GM19438 (cell line): ENCODE measurements around the gene HES7.
"Not testable (repeated sequence)": the region's sequence is repeated elsewhere in the genome, so short reads cannot be mapped to it uniquely, and the experiment has no call there.

Experiments used
- ATAC-seq: cut with Tn5 transposase; IDR thresholded peaks from one replicate; pipeline ENCODE4 v1.9.1; 2021; ENCODE audit warnings: low read depth; ENCODE audit not compliant: unreplicated experiment

Gene HES7

DNA sequence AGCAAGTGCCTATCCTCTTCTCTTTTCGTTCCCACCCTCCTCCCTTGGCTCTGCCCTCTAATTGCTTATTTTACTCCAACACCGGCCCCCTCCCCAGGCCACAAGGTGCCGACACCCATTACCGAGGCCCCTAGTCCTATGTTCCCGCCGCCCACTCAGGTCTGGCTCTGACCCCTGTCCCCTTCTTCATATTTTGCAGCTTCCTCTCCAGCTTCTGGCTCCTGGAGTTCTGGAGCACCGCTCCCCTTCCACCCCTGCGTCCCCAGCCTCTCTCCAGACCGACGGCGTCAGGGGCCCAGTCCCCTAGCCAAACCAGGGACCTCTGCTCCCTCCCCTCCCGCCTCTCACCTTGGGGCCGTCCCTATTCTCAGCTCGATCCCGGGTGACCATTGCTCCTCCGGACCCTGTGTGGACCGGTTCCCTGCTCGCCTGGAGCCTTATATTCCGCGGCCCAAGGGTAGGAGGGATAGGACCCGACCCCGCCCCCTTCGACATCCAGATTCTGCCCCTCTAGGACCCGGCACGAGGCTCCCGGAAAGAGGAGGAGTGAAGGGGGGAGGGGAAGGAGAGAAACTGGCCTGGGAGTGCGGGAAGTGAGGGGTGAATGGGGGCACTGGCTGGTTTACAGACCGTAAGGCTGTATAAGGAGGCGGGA, at the start of gene HES7:
Gene HES7, minus strand, starts transcription at position 412 of the 655 bp plus-strand sequence. Its CDS starts 22 bp downstream, at position 390.
- ATAC-seq = no peak

DNA sequence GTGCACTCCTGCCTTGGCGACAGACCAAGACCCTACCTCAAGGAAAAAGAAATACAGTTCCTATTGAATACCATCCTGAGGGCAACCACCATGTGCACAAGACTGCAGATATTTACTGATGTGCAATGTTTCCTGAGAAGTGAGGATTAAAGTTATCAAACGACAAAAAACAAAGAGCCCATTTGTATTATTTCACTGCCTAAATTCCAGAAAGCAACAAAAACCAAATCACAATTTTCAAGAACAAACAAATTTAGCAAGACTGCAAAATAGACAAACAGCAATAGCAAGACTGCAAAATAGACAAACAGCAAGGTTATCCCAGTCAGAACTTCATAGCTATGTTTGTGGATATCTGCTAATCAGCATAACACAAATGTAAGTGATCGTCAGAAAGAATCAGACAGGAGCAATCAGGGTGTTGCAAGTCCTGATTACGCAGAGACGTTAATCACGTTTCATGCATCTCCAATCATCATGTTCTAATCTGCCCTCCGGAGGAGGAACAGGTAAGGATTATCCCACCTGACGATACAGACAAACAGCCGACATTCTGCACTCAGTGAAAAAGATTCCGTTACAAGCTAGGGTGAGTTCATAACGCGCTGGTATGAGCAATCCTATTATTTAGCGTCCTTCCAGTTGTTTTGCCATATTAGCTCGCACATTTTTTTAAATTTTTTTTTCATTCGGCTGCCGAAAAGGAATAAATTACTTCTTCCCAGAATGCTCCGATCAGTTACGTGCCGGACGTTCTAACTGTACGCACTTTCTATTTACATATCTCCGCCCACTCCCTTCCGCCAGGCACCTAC, 49.4 kb upstream of the HES7 start:
- ATAC-seq = peak; percentile 60

DNA sequence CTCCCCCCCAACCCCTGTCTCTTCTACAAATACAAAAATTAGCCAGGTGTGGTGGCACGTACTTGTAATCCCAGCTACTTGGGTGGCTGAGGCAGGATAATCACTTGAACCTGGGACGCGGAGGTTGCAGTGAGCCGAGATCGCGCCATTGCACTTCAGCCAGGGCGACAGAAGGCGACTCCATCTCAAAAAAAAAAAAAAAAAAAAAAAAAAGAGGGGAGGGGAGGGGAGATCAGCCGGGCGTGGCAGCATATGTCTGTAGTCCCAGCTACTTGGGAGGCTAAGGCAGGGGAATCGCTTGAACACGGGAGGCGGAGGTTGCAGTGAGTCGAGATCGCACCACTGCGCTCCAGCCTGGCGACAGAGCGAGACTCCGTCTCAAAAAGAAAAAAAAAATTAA, 46.3 kb upstream of the HES7 start:
- ATAC-seq = not testable (repeated sequence)

DNA sequence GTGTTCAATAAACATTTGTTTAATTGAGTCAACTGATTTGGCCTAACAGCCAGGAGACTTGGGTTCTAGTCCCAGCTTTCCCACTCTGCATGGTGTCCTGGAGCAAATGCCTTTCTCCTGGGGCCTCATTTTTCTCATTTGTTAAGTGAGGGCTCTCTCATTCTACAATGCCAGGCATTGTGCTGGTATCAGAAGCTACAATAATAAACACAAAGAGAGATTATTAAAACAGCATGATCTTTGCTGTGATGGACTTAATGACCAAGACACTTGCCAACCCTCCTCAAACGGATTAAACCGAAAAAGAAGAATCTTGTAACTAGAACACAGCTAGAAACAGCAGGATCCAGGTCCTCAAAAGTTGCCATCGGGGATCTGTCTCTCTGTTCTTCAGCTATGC, 43.6 kb upstream of the HES7 start:
- ATAC-seq = no peak

DNA sequence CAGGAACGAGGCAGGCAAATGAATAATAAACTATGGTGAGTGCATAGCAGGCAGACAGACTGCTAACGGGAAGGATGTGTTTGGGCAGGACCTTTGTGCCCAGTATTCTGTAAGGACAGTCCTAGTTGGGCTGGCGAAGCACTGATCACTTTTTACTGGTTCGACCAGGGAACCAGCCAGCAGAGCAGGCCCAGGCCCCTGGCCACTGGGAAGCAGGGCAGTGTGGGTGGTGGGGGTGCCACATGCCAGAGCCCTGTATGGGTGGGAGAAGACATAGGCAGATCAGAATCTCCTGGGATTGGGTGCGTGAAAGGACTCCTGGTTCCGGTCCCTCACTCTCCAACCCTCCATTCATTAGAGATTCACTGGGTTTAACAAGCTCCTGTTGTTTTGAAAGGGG, 42.8 kb upstream of the HES7 start:
- ATAC-seq = no peak

DNA sequence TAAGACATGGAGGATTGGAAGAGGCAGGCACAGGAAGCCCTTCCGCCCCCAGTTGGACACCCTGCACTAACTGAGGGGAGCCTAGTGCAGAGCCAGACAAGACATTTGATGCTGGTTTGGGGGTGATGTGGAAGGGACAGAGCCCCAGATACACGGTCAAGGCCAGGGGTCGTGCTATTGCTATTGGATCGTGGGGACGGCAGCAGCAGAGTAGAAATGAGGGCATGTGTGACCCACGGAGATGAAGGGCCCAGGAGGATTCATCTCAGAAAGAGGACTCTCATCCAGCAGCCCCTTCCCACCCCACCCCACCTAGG, 40.9 kb upstream of the HES7 start:
- ATAC-seq = no peak

DNA sequence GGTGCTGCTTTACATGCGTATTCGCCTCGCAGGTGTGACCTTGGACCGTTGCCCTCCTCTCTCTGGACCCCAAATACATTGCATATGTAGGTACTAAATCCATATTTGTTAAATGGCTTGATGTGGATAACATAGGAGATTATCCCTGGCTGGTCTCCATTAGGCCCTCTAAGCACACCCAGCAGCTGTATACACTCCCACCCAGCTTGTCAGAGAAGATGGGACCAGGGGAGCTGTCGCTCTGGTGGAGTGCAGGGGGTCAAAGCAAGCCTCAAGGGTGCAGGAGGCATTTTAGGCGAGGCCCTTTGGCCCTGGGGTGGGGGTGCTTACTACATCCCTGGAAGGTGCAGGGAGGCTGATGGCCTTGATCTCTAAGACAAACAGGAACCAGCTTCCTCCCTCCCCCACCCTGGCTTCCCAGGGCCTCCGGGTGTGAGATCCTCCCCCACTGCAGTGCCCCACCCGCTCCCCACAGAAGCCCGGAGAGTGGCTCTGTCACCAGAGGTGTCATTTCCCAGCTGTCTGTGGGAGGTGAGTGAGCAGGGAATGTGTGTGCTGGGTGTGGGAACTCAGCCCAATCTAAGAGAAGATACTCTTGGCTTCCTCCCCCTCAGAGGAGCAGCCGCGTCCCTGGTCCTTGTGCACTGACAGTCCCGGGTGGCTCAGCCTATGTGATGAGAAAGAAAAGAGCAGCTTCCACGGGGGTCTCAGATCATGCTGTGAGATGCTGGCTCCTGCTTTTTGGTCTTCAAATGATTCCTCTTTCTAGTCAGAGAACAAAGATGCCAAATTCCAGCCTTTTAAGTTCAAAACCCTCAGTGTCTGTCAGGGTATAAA, 40.3 kb upstream of the HES7 start:
- no peak for ATAC-seq

DNA sequence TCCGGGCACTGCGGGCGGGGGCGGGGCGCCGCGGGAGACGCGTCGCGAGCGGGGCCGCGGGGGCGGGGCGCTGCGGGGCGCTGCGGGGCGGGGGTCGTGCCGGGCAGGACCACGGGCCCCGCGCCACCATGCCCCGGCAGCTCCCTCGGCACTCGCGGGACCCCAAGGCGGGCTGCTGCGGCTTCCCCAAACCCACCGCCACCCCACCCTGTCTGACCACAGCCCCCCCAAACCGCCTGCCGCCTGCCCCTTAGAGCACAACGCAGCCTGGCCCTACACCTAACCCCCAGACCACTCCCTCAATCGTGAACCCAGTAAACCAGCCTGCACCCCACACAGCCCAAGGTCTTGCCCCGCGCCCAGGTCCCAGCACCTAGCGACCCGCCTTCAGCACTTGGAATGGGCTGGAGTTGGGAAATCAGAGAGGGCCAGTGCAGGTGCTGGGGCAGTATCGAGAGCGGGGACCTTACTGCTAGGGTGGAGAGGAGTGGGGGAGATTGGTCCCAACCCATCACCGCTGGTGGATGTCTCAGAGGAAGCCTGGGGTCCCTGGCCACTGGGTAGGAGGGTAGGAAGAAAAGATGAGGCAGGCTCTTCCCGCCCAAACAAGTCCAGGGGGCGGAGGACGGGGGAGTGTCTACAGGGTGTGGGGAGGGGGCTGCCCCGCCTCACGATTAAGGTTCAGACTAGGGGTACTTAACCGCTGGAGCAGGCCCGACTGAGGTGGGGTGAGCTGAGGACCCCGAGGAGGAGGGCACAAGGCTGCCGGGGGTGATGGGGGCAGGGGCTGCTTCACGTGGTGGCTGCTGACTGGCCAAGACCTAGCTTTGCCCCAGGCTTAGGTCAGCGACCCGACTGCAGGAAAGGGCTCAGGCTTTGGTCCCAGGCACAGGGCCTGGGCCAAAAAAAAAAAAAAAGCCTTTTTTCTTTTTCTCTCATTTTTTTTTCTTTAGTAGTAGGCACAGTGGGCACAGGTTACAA, 39.4 kb upstream of the HES7 start:
- ATAC-seq = no peak

DNA sequence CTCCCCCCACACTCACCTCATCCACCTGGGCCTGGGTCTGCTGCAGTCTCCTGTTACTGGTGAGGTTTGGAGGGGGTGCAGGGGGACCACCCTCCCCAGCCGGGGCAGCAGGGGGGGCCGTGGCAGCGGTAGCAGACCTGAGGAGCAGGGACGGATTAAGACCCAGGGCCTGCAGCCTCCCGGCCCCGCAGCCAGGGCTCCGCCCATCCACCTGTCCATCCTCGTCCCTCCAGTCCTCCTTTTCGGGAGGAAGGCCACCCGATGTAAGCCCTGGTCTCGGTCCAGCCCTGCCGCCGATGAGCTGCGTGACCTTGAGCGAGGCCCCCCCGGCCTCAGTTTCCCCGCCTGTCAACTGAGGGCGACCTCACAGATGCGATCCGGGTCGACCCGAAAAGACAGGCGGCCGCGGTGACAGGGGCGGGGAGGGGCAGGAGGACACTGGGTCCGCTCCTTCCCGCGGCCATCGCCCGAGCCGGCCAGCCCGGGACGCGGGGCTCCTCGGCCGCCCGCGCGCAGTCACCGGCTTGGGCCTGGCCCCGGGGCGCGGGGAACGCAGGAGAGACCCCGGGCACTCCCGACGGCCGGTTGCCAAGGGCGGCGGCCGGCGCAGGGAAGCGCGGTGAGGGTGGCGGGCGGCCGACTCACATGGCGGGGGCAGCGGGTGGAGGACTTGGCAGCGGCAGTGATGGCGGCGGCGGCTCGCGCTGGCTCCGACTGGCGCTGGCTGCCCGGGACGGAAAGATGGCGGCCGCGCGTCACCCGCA, 38.5 kb upstream of the HES7 start, which contains the start of gene VAMP2:
Gene VAMP2, minus strand, starts transcription at position 716 of the 764 bp plus-strand sequence. Its CDS starts 69 bp downstream, at position 647.
- ATAC-seq = no peak

DNA sequence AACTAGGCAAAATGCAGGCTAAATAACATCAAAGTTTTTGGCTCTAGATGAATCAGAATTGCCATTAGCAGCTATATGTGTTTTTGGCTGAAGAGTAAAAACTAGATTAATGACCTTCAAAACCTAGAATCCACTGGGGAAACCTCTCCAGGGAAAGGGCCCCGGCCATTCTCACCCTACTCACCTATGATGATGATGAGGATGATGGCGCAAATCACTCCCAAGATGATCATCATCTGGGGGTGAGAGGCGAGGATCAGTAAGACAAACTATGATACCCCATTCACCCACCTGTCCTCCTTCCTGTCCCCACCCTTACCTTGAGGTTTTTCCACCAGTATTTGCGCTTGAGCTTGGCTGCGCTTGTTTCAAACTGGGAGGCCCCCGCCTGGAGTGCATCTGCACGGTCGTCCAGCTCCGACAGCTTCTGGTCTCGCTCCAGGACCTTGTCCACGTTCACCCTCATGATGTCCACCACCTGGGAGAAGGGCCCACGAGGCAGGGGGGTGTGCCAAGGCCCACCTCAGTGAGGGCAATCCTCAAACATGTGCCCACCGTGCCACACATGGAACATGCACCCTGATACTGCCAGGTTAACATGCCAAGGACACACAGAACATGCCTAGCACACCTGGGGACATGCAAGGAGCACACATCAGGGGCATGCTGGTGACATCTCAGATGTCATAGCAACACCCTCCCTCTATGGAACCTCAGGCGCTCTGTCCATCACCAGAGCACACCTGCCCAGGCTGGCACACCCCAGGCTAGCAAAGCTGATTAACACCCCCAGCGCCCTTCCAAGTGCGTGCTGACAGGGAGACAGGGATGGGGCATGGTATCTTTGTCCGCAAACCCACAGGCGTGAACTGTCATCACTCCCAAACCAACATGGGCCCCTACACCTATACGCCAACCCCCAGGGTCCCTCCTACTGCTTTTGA, 37.7 kb upstream of the HES7 start:
- ATAC-seq = no peak

DNA sequence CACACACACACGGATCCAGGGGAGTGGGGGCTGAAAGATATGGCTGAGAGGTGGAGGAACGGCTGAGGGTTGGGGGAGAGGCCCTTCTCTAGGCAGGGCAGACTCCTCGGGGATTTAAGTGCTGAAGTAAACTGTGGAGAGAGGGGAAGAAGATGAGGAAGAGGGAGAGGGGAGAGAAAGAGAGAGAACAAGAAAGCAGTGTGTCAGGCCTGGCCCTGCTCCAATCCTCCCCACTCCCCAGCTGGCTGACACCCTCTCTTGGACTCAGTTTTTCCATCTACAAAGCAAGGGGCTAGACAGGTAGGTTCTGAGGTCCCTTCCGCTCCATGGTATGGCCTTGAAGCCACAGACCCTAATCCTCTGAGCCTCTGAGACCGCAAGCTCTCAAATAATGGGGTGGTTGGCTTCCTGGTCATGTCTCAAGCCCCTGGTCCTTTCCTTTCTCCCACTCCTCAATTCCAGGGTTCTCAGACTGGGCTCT, 36.9 kb upstream of the HES7 start:
- ATAC-seq = no peak

DNA sequence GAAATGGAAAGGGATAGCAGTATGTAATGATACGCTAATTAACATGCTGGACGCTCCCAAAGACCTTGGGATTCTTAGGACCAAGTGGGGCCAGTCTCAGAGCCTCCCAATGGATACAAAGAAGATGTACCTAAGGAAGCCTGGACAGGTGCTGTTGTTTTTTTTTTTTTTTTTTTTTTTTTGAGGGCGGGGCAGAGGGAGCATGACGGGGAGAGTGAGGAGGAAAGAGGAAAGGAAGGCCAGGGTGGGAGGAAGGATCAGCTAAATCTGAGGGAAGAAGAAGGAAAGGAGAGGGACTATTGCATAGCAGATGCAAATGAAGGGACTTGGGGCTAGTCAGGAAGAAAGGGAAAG, 36.3 kb upstream of the HES7 start:
- ATAC-seq = no peak

DNA sequence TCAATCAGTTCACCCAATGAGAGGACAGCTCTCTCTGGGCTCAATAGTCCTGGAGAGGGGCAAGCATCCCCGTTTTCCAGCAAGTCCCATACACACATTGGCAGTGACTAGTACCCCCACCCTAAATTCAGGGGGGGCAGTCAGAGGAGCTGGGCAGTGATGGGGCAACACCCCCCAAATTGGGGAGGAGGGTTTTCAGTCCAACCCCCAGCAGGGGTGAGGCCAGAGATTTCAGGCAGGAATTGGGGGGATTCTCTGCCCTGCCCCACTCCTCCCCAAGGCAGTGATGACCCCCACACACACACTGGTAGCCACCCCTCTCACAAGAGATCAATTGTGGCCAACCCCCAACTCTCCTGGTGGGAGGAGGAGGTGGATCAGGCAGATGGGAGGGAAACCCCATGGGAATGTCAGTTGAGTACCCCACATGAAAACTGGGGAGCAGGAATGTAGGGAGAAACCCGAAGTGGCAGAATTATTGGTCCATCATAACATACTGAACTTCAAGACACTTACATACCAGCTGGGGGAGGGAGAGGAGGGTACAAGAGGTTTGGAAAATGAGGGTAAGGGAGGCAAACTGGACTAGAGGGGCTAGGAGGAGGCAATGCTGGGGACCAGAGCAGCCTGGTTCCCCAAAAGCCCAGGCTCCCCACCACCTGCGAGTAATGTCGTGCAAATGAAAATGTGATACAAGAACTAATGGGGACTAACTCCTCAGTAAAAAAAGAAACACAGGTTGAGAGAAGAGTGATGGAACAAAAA, 35.7 kb upstream of the HES7 start:
- no peak for ATAC-seq

DNA sequence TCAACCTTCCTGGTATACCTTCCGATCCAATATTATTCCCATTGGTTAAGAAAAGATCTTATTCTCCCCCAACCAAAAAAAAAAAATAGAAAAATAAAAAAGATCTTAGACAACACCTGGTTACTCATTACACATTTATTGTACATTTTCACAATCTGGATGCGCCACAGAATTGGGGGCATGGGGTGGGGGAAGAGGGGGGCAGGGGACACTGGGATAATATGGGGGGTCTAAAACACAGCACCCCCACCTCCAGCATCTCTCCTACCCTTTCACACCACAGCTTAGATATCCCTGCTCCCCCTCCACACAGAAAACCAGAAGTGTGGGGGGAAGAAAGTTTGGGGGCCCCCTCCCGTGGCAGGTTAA, 35.1 kb upstream of the HES7 start:
- no peak for ATAC-seq

DNA sequence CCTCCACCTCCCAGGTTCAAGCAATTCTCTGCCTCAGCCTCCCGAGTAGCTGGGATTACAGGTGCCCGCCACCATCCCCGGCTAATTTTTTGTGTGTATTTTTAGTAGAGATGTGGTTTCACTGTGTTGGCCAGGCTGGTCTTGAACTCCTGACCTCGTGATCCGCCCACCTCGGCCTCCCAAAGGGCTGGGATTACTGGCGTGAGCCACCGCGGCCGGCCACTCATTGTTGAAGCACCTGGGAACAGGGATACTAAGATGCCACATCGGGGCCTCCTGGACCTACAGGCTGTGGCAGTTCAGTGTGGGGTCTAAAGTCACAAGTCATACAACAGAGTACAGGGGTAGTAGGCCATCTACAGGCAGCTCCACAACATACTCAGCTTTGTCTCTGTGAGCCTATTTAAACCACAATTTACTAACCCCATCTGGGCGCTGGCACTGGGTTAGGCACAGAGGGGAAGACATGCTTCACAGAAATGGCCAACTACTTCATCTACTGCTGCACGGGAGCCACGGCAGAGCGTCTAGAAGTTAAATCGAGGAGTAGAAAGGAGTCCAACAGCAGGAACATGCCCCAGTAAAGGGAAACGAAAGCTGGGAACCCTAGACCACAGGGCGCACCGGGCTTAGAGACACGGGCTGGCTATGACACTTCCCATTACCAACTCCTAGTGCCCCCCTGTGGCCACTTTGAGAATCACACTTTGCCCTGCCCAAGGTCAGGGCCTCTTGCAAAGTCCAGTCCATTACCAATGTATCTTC, 34.5 kb upstream of the HES7 start:
- no peak for ATAC-seq

DNA sequence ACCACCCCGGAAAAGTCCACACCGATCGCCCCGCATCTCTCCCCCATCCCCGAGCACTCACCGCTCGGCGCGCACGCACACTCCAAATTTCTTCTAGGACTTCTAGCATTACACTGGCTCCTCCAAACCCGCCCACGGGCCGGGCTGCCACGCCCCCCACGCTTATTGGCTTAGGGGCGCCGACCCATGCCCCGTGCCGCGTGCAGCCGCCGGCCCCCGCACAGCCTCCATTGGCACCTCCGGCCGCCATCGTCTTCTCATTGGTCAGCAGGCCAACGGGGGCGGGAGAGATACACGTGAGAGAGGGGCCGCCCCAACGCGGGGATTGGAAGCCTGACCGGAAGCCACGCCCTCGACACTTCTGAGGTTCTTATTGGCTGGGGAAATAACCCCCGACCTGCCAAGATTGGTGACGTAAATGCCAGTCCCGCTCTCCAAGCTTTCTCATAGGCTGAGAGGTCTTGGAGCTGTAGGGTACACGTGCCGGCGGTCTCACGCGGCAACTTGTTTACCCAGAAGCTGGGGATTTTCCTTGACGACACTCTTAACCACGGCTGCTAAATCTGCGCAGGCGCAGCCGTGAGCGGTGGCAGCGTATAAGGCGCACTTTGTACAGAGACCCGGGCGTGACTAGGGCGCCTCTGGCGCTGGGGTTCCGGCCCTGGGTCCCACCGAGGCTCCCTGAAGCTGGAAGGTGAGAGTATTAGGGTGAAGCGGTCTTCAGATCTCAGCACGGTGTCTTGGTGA, 32.5 kb upstream of the HES7 start:
- ATAC-seq = peak; percentile 68

DNA sequence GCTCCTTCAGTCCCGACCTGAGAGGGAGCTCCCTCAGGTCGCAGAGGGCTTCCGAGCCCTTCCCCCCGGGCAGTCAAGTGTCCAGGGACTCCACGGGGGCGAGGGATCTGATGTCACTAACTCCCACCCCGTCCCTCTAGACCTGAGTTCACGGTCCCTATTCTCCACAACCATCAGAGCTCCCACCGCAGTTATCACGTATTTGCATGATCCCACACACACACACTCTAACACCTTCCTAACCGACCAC, 32.0 kb upstream of the HES7 start:
- no peak for ATAC-seq
